Parietal lobe (tissue), 1 donor: Measurements from ENCODE around the gene ZNF24. TPM values are rescaled to one million over a fixed set of nuclear protein-coding genes. Genes with fewer than 3 reads are reported as not detected.

Experiments
- total RNA-seq: library from RNA; depleted of rRNA; stranded (reverse); fragments of >200 nt; gene quantifications from one replicate; pipeline ENCODE4 v1.2.3, GENCODE V29; 2014

ZNF24 gene
- 79.5 TPM for total RNA-seq

GRCh38 chr18:35343936-35344735, at the start of gene ZNF24:
ZNF24 (minus strand) TSS chr18:35344420; CDS start chr18:35340650, 3,770 bp downstream.

GRCh38 chr18:35376742-35377695, 32.8 kb upstream of the ZNF24 start, which contains the start of gene ZNF396:
ZNF396 (minus strand) TSS chr18:35377337; CDS start chr18:35374292, 3,045 bp downstream.

GRCh38 chr18:35290094-35290735, 54.0 kb downstream of the ZNF24 start, which contains the start of gene ZSCAN30:
ZSCAN30 (minus strand) TSS chr18:35290229; CDS start chr18:35264352, 25,877 bp downstream.

Other genes starting within 250 kb of the ZNF24 start
- gene ZNF397, start 103.4 kb downstream of the ZNF24 start, total RNA-seq: 84.8 TPM
- gene ZSCAN30, start 54.2 kb downstream of the ZNF24 start, total RNA-seq: 31.0 TPM
- gene ZNF396, start 32.9 kb upstream of the ZNF24 start, total RNA-seq: 4.4 TPM
- gene INO80C, start 153.5 kb upstream of the ZNF24 start, total RNA-seq: 13.1 TPM
- gene GALNT1, start 237.3 kb upstream of the ZNF24 start, total RNA-seq: 64.5 TPM